Nephron (organoid): ENCODE data around the gene FREM2.

Experiments used
- H3K27ac Mint-ChIP-seq, 3 experiments: 2 replicates each; pipeline ENCODE4 v1.8.0; 2020; ENCODE audit warnings: mixed read lengths in 3 of 3, mild to moderate bottlenecking in 2 of 3, moderate library complexity in 1 of 3
- H3K27me3 Mint-ChIP-seq: 2 replicates; pipeline ENCODE4 v1.8.0; 2021; ENCODE audit warnings: low read depth, mild to moderate bottlenecking, moderate library complexity, mixed read lengths
- H3K36me3 Mint-ChIP-seq: 2 replicates; pipeline ENCODE4 v1.8.0; 2020; ENCODE audit warnings: low read depth, mixed read lengths
- H3K4me1 Mint-ChIP-seq: 2 replicates; pipeline ENCODE4 v1.8.0; 2020; ENCODE audit warnings: mixed read lengths
- H3K4me3 Mint-ChIP-seq, 3 experiments: 2 replicates each; pipeline ENCODE4 v1.8.0; 2020; ENCODE audit warnings: mild to moderate bottlenecking in 3 of 3, mixed read lengths in 3 of 3, moderate library complexity in 2 of 3
- H3K9me3 Mint-ChIP-seq: 2 replicates; pipeline ENCODE4 v1.8.0; 2020; ENCODE audit warnings: mixed read lengths
- CTCF ChIP-seq, 3 experiments: fragments of 200-600 bp; sonication (generic); IDR thresholded peaks; one replicate each; pipeline ENCODE4 v1.5.0; 2021; ENCODE audit warnings: antibody characterized with exemption in 3 of 3; ENCODE audit not compliant: unreplicated experiment in 3 of 3

FREM2 gene

GRCh38 chr13:38905081-38905480 lies 218.2 kb downstream of the FREM2 start:
- Mint-ChIP-seq H3K9me3 (no peaks in the 10 kb centered on the region), H3K36me3 (no peaks in the 10 kb centered on the region), H3K27me3 (no peaks in the 10 kb centered on the region), H3K4me3 (no peak overlapping the region), H3K4me1 (no peaks in the 10 kb centered on the region), H3K27ac (no peak overlapping the region)
- TF ChIP-seq CTCF (IDR thresholded peaks at IDR 0.05; ENCODE audit: unreplicated experiment in 3 of 3), result no peak

DNA sequence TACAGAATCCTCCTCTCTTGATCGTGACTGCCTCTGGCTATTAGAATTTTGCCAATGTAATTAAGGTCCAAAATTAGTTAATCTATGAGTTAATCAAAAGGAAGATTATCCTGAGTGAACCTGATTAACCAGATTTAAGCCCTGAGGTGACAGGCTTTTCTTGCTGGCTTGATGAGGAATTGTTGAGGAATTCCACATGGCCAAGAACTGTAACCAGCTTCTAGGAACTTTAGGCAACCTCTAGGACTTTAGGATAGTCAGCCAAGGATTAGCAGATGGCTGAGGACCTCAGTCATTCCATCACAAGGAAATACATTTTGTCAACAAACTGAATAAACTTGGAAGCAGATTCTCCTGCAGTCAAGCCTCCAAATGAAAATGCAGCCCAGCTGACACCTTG lies 219.0 kb downstream of the FREM2 start:
- H3K4me1 Mint-ChIP-seq, result no peaks in the 10 kb centered on the region
- H3K27ac Mint-ChIP-seq, result no peak overlapping the region
- no peak overlapping the region for H3K4me3 Mint-ChIP-seq
- no peaks in the 10 kb centered on the region for H3K9me3 Mint-ChIP-seq
- H3K27me3 Mint-ChIP-seq, result no peaks in the 10 kb centered on the region
- no peaks in the 10 kb centered on the region for H3K36me3 Mint-ChIP-seq
- no peak for TF ChIP-seq CTCF (IDR thresholded peaks at IDR 0.05; ENCODE audit: unreplicated experiment in 3 of 3)

- no peak overlapping the region for H3K4me3 Mint-ChIP-seq
- H3K27me3 Mint-ChIP-seq, result no peaks in the 10 kb centered on the region
- no peak for TF ChIP-seq CTCF (IDR thresholded peaks at IDR 0.05; ENCODE audit: unreplicated experiment in 3 of 3)
- H3K36me3 Mint-ChIP-seq, result no peaks in the 10 kb centered on the region
- H3K9me3 Mint-ChIP-seq, result no peaks in the 10 kb centered on the region
- H3K4me1 Mint-ChIP-seq, result no peaks in the 10 kb centered on the region
- no peak overlapping the region for H3K27ac Mint-ChIP-seq
Measured at GRCh38 chr13:38908574-38908973, 221.7 kb downstream of the FREM2 start.

DNA sequence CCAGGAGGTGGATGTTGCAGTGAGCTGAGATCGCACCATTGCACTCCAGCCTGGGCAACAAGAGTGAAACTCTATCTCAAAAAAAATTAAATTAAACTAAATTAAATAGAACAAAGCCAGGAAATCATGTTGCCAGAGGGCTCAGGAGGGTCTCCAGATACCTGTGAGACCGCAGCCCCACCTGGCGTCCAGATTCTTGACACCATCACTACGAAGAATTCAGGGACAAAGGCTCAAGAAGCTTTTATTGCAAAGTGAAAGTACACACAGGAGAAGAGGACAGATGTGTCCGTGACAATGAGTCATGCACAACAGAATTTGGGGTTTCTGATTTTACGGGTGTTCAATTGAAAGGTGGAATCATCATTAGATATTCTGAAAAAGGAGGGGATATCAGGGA lies 227.2 kb downstream of the FREM2 start:
- H3K4me1 Mint-ChIP-seq, result no peaks in the 10 kb centered on the region
- TF ChIP-seq CTCF (IDR thresholded peaks at IDR 0.05; ENCODE audit: unreplicated experiment in 3 of 3), result no peak
- no peaks in the 10 kb centered on the region for H3K9me3 Mint-ChIP-seq
- H3K27ac Mint-ChIP-seq, result no peak overlapping the region
- H3K4me3 Mint-ChIP-seq, result no peak overlapping the region
- no peaks in the 10 kb centered on the region for H3K27me3 Mint-ChIP-seq
- no peaks in the 10 kb centered on the region for H3K36me3 Mint-ChIP-seq

DNA sequence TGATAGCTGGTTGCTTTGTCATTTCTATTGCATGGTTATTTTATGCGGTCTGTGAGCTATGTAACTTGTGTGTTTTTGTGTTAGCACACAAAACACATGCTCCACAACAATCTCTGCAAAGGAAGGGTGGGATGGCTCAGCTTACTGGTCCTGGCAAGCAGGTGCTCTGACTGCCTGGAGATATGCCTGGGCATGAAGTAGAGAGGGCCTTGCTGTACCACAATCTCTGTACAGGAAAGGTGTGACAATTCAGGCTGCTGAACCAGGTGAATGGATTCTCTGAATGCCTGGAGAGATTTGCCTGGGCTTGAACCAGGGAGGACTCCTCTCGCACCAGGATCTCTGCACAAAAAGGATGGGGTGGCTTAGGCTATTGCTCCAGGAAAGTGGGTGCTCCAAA lies 234.2 kb downstream of the FREM2 start:
- H3K27me3 Mint-ChIP-seq, result no peaks in the 10 kb centered on the region
- H3K36me3 Mint-ChIP-seq, result no peaks in the 10 kb centered on the region
- no peak overlapping the region for H3K27ac Mint-ChIP-seq
- no peaks in the 10 kb centered on the region for H3K4me1 Mint-ChIP-seq
- no peak overlapping the region for H3K4me3 Mint-ChIP-seq
- no peak for TF ChIP-seq CTCF (IDR thresholded peaks at IDR 0.05; ENCODE audit: unreplicated experiment in 3 of 3)
- H3K9me3 Mint-ChIP-seq, result peaks cover 3% of the 10 kb centered on the region

DNA sequence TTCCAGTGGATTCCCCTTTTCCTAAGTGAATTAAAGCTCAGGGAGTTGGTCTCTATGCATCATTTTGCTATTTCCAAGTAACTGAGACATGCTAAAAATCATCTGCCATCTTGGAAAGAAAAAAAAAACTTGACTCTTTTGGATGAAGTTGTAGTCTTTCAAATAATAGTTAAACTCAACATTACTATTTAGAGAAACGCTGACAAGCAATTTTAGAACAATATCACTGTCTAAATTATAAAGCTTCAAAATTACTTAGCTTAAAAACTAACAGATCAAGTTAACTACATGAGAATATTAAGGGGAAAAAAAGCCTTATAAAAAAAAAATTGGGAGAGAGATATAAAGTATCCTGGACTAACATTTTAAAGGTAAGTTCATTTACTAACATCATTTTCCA lies 235.3 kb downstream of the FREM2 start:
- Mint-ChIP-seq H3K4me1 (no peaks in the 10 kb centered on the region), H3K27me3 (no peaks in the 10 kb centered on the region), H3K27ac (no peak overlapping the region), H3K9me3 (peaks cover 3% of the 10 kb centered on the region), H3K4me3 (no peak overlapping the region), H3K36me3 (no peaks in the 10 kb centered on the region)
- TF ChIP-seq CTCF (IDR thresholded peaks at IDR 0.05; ENCODE audit: unreplicated experiment in 3 of 3), result no peak
